Activated naive CD8-positive, alpha-beta T cell treated with anti-CD3 and anti-CD28 coated beads, Interleukin-2, amount 50 U/mL, for 24 hours (primary cell): Measurements from ENCODE around the gene ERI2.
"Not testable (repeated sequence)": the region's sequence is repeated elsewhere in the genome, so short reads cannot be mapped to it uniquely, and the experiment has no call there.

Experiments used
- ATAC-seq: fragments of 150-1000 bp; cut with Tn5 transposase; one replicate; pipeline ENCODE4 v1.10.0; 2021
- DNase-seq: peaks from one replicate; pipeline ENCODE4 v3.0.0; 2021
- H3K27ac Mint-ChIP-seq: one replicate; pipeline ENCODE4 v1.8.0; 2021; ENCODE audit warnings: mild to moderate bottlenecking, mixed read lengths
- H3K27me3 Mint-ChIP-seq: one replicate; pipeline ENCODE4 v1.8.0; 2021; ENCODE audit warnings: mixed read lengths
- H3K36me3 Mint-ChIP-seq: one replicate; pipeline ENCODE4 v1.8.0; 2021; ENCODE audit warnings: low read depth, mixed read lengths
- H3K4me1 Mint-ChIP-seq: one replicate; pipeline ENCODE4 v1.8.0; 2021; ENCODE audit warnings: mixed read lengths
- H3K4me3 Mint-ChIP-seq: one replicate; pipeline ENCODE4 v1.8.0; 2021; ENCODE audit warnings: mild to moderate bottlenecking, moderate library complexity, mixed read lengths
- H3K9me3 Mint-ChIP-seq: one replicate; pipeline ENCODE4 v1.8.0; 2021; ENCODE audit warnings: mixed read lengths

The ERI2 gene

DNA sequence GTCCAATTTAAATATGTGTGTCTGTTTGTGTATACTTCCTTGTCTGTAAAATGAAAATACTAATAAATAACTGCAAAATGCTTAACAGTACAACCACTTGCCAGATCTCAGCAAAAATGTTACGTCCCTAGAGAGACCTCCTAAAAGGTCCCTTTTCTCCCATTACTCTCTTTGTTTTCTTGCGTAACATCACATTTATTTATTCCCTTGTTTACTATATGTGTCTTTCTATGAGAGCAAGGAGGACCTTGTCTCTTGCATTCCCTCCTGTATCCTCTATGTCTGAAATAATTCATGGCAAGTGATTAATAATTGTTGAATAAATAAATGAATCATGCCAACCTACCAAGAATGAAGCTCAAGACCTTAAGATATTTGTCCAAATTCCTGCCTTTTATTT lies 40.5 kb downstream of the ERI2 start:
- ATAC-seq, result no peak
- H3K9me3 Mint-ChIP-seq, result peaks cover 7% of the 10 kb centered on the region
- no peak for DNase-seq
- H3K27ac Mint-ChIP-seq, result no peak overlapping the region
- peaks cover 2% of the 10 kb centered on the region for H3K36me3 Mint-ChIP-seq
- peaks cover 21% of the 10 kb centered on the region for H3K4me1 Mint-ChIP-seq
- H3K4me3 Mint-ChIP-seq, result no peak overlapping the region
- no peaks in the 10 kb centered on the region for H3K27me3 Mint-ChIP-seq

DNA sequence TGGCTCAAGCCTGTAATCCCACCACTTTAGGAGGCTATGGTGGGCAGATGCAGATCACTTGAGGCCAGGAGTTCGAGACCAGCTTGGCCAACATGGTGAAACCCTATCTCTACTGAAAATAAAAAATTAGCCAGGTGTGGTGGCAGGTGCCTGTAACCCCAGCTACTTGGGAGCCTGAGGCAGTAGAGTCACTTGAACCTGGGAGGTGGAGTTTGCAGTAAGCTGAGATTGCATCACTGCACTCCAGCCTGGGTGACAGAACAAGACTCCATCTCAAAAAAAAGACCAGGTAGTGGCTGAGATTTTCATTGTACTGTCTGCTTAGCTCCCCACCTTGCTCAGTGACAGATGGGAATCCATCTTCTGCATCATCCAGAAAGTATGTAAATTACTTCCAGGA lies 41.8 kb downstream of the ERI2 start:
- H3K27ac Mint-ChIP-seq, result peak overlapping the region; percentile 12
- H3K4me3 Mint-ChIP-seq, H3K36me3 Mint-ChIP-seq: not testable (repeated sequence)

DNA sequence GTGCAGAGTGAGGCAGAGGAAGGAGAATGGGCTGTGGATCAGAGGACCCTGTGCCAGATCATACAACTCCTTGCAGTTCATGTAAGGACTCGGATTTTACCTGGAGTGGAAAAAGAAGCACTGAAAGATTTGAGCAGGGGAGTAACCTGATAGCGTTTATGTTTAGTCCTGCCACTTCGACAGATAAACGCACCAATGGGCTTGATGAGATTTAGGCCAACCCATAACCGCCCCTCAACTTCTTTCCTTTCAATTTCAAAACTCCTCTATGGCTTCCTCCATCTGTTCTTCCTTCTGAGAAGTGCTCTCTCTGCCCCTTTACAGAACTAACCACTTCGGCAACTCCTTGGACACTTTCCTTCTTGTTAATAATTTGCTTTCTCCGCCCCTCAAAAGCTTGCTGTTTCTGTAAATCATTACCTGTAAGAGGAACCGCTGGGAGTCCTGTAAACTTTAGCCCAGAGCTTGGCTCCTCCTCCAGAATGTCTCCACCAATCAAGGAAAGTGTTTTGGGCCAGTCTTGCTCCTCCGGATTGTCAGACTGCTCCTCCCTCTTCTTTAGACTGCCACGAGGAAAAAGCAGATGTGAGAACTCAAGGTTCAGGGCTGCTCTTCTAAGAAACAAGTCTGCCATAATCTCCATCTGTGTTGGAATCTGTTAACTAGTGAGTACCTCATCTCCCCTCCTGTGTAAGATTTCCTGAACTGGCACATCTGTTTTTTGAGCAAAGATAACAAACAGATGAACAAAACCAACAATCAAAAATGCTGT lies 42.6 kb downstream of the ERI2 start, which contains the start of gene ACSM3:
ACSM3 (plus strand) TSS at position 554 of the 772 bp plus-strand sequence. CDS start 6,021 bp downstream, outside the sequence.
- ATAC-seq (peak; percentile 98), DNase-seq (peak; percentile 59)
- Mint-ChIP-seq H3K36me3 (no peaks in the 10 kb centered on the region), H3K4me3 (peak within 1 kb of the TSS; percentile 90), H3K9me3 (peaks cover 7% of the 10 kb centered on the region), H3K4me1 (peaks cover 21% of the 10 kb centered on the region), H3K27ac (peak within 1 kb of the TSS; percentile 88), H3K27me3 (no peaks in the 10 kb centered on the region)

More for the DNA sequence above, 41.8 kb downstream of the ERI2 start:
- H3K9me3 Mint-ChIP-seq, ATAC-seq, H3K27me3 Mint-ChIP-seq, DNase-seq: not testable (repeated sequence)
- peaks cover 21% of the 10 kb centered on the region for H3K4me1 Mint-ChIP-seq

DNA sequence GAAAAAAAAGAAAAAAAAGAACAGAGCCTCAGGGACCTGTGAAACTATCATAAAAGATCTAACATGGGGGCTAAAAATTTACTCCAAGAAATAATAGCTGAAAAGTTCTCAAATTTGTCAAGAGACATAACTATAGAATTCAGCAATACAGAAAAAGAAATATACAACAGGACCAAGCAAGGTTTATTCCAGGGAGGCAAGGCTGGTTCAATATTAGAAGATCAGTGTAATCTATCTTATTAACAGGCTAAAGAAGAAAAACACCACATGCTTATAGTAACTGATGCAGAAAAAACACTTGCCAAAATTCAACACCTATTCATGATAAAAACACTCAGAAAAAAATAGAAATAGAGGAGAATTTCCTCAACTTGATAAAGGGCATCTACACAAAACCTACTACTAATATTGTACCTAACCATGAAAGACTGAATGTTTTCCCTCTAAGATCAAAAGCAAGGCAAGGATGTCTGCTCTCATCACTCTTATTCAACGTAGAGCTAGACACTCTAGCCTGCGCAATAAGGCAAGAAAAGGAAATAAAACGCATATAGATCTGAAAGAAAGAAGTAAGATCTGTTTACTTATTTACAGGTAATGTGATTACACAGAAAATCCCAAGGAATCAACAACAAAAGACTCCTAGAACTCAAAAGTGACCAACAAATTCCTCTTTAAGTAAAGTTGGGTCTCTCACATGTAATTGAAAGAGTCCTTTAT lies 43.7 kb downstream of the ERI2 start:
- ATAC-seq (no peak), DNase-seq (no peak)
- H3K27ac Mint-ChIP-seq, result peak overlapping the region; percentile 88
- peaks cover 21% of the 10 kb centered on the region for H3K4me1 Mint-ChIP-seq
- H3K9me3 Mint-ChIP-seq, result peaks cover 7% of the 10 kb centered on the region
- peak overlapping the region; percentile 90 for H3K4me3 Mint-ChIP-seq
- H3K27me3 Mint-ChIP-seq, result no peaks in the 10 kb centered on the region
- H3K36me3 Mint-ChIP-seq, result no peaks in the 10 kb centered on the region

- ATAC-seq, result no peak
- DNase-seq, result no peak
- no peaks in the 10 kb centered on the region for H3K27me3 Mint-ChIP-seq
- no peaks in the 10 kb centered on the region for H3K36me3 Mint-ChIP-seq
- peaks cover 21% of the 10 kb centered on the region for H3K4me1 Mint-ChIP-seq
- peaks cover 7% of the 10 kb centered on the region for H3K9me3 Mint-ChIP-seq
- H3K27ac Mint-ChIP-seq, result no peak overlapping the region
- H3K4me3 Mint-ChIP-seq, result no peak overlapping the region
These were observed 45.1 kb downstream of the ERI2 start for GRCh38 chr16:20761175-20761574.

GRCh38 chr16:20760346-20760745 lies 45.9 kb downstream of the ERI2 start:
- H3K9me3 Mint-ChIP-seq, result peaks cover 7% of the 10 kb centered on the region
- ATAC-seq, result no peak
- H3K27ac Mint-ChIP-seq, result no peak overlapping the region
- H3K27me3 Mint-ChIP-seq, result no peaks in the 10 kb centered on the region
- H3K36me3 Mint-ChIP-seq, result no peaks in the 10 kb centered on the region
- H3K4me3 Mint-ChIP-seq, result no peak overlapping the region
- no peak for DNase-seq
- peaks cover 19% of the 10 kb centered on the region for H3K4me1 Mint-ChIP-seq

GRCh38 chr16:20755799-20756198 lies 50.5 kb downstream of the ERI2 start:
- H3K36me3 Mint-ChIP-seq, H3K4me1 Mint-ChIP-seq, H3K9me3 Mint-ChIP-seq, DNase-seq, H3K27ac Mint-ChIP-seq, H3K27me3 Mint-ChIP-seq, ATAC-seq, H3K4me3 Mint-ChIP-seq: not testable (repeated sequence)

- no peak for DNase-seq
- no peaks in the 10 kb centered on the region for H3K36me3 Mint-ChIP-seq
- H3K27me3 Mint-ChIP-seq, result peaks cover 2% of the 10 kb centered on the region
- no peak overlapping the region for H3K4me3 Mint-ChIP-seq
- H3K27ac Mint-ChIP-seq, result no peak overlapping the region
- peaks cover 8% of the 10 kb centered on the region for H3K9me3 Mint-ChIP-seq
- no peaks in the 10 kb centered on the region for H3K4me1 Mint-ChIP-seq
- ATAC-seq, result no peak
These were observed 51.0 kb downstream of the ERI2 start for GRCh38 chr16:20755238-20755637.

DNA sequence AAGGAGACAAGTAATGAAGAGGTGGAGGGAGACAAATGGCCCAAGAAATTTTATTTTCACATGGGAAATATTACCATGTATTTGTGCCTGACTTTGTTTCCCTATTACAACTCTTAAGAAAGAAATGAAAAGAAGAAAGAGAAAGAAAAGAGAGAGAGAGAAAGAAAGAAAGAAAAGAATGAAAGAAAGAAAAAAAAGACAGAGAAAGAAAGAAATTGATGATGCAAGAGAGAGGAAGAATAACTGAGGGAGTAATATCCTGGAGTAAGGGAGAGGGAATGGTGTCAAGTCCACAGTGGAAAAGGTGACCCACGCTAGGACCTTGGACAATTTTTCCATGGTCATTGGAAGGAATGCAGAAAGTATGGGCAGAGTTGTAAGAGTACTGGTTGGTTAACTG lies 52.5 kb downstream of the ERI2 start:
- Mint-ChIP-seq H3K27me3 (peaks cover 2% of the 10 kb centered on the region), H3K36me3 (no peaks in the 10 kb centered on the region), H3K4me1 (no peaks in the 10 kb centered on the region), H3K27ac (no peak overlapping the region), H3K4me3 (no peak overlapping the region), H3K9me3 (peaks cover 8% of the 10 kb centered on the region)
- DNase-seq (no peak), ATAC-seq (no peak)

GRCh38 chr16:20750558-20750957 lies 55.7 kb downstream of the ERI2 start:
- H3K9me3 Mint-ChIP-seq, result peaks cover 19% of the 10 kb centered on the region
- H3K27ac Mint-ChIP-seq, result no peak overlapping the region
- peaks cover 2% of the 10 kb centered on the region for H3K27me3 Mint-ChIP-seq
- no peak for DNase-seq
- peaks cover 1% of the 10 kb centered on the region for H3K36me3 Mint-ChIP-seq
- no peaks in the 10 kb centered on the region for H3K4me1 Mint-ChIP-seq
- no peak overlapping the region for H3K4me3 Mint-ChIP-seq
- no peak for ATAC-seq

GRCh38 chr16:20749474-20749873 lies 56.8 kb downstream of the ERI2 start:
- Mint-ChIP-seq H3K4me1 (no peaks in the 10 kb centered on the region), H3K4me3 (no peak overlapping the region), H3K27me3 (peaks cover 2% of the 10 kb centered on the region), H3K36me3 (peaks cover 1% of the 10 kb centered on the region), H3K27ac (no peak overlapping the region), H3K9me3 (peaks cover 13% of the 10 kb centered on the region)
- DNase-seq, result no peak
- ATAC-seq, result no peak

DNA sequence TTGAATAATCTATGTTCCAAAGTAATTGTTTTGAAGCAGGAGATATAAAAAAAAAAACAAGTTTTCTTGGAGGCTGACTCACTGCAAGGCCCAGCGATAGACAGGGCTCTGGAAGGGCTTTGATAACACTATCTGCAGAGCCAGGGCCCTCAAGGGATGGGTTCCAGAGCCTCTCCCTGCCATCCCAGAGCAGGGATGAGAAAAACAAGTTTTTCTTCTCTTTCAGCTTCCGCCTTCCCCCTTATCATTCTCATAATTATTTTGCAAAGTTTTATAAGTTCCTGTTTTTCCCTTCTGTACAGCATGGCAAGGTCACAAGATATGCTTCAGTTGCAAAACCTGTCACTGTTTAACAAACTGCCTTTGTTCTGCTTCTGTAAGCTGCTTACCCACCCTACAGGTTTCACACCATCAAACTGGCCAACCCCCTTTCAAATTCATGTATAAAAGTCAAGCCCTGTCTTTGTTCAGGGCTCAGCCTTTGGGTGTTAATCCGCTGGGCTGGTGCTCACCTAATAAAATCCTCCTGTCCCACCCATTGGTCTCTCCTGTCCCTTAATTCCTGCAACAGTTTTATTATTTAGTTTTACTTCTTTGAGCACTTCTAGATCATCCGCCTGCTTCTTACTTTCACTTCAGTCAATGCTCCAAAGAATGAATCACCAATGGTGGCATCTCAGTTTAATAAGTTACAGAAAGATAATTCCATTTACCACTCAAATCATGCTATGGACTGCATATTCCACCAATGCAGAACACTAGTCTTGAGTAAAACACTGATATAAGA lies 59.0 kb downstream of the ERI2 start:
- DNase-seq (no peak), ATAC-seq (no peak)
- Mint-ChIP-seq H3K27ac (no peak overlapping the region), H3K36me3 (peaks cover 1% of the 10 kb centered on the region), H3K9me3 (peaks cover 11% of the 10 kb centered on the region), H3K27me3 (no peaks in the 10 kb centered on the region), H3K4me3 (no peak overlapping the region), H3K4me1 (no peaks in the 10 kb centered on the region)

DNA sequence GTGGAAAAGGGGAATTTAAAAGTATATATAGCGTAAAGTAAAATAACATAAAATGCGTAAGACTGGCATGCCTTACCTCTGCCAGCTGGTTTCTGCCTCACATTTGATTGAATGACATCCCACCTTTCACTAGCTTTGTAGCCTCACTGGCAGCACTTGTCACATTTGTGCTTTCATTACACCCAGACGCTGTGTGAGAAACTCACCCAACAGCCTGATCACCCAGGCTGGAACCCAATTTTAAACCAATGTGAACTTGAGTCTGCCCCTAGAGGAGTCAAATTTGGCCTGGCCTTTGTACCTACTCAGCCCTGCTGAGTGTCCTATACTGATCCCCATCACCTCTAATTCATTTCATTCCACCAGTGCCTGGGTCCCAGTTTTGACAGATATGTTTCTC lies 59.8 kb downstream of the ERI2 start:
- H3K4me3 Mint-ChIP-seq, result no peak overlapping the region
- H3K27ac Mint-ChIP-seq, result no peak overlapping the region
- ATAC-seq, result no peak
- peaks cover 1% of the 10 kb centered on the region for H3K36me3 Mint-ChIP-seq
- peaks cover 11% of the 10 kb centered on the region for H3K9me3 Mint-ChIP-seq
- H3K4me1 Mint-ChIP-seq, result peaks cover 3% of the 10 kb centered on the region
- no peaks in the 10 kb centered on the region for H3K27me3 Mint-ChIP-seq
- DNase-seq, result no peak
